Vagina (tissue), 2 donors: ENCODE results near the gene KL. TPM values are rescaled to one million over a fixed set of nuclear protein-coding genes. Genes with fewer than 3 reads are reported as not detected.
A peak's percentile ranks its signal among the peaks of the same experiment; 100 is the strongest.

Experiments
- DNase-seq, 2 donors: peaks; one replicate each; pipeline ENCODE4 v3.0.0-alpha.2; 2017; ENCODE audit errors: extremely low spot score in 2 of 2
- H3K27ac ChIP-seq: fragments of 200-600 bp; sonication (generic); one replicate; pipeline ENCODE4 v1.5.1; 2019
- H3K27me3 ChIP-seq: fragments of 200-600 bp; sonication (generic); one replicate; pipeline ENCODE4 v1.5.1; 2019
- H3K36me3 ChIP-seq, 2 donors: fragments of 200-600 bp; sonication (generic); one replicate each; pipeline ENCODE4 v1.5.1; 2017 to 2019
- H3K4me1 ChIP-seq: fragments of 200-600 bp; sonication (generic); one replicate; pipeline ENCODE4 v1.5.1; 2019
- H3K4me3 ChIP-seq, 2 donors: fragments of 200-600 bp; sonication (generic); 1 replicate in 1 of 2; 2 replicates in 1 of 2; pipeline ENCODE4 v1.5.1; 2016 to 2019
- H3K9me3 ChIP-seq: fragments of 200-600 bp; sonication (generic); one replicate; pipeline ENCODE4 v1.5.1; 2019
- CTCF ChIP-seq, 3 experiments: fragments of 450-650 bp in 2 of 3; fragments of 200-600 bp in 1 of 3; sonication (generic) in 1 of 3; IDR thresholded peaks; one replicate each; pipeline ENCODE4 v1.5.1; 2017 to 2019; ENCODE audit warnings: antibody characterized with exemption in 3 of 3, mild to moderate bottlenecking in 2 of 3, moderate library complexity in 2 of 3
- POLR2A ChIP-seq, 2 donors: fragments of 450-650 bp; IDR thresholded peaks; one replicate each; pipeline ENCODE4 v1.6.1; 2017; ENCODE audit warnings: antibody characterized with exemption in 2 of 2, mild to moderate bottlenecking in 2 of 2, moderate library complexity in 2 of 2
- POLR2AphosphoS5 ChIP-seq, 2 donors: sonication (generic); formaldehyde crosslinking; IDR thresholded peaks; one replicate each; pipeline ENCODE4 v1.9.0; 2017; ENCODE audit warnings: antibody characterized with exemption in 2 of 2, mild to moderate bottlenecking in 2 of 2, low read depth in 1 of 2; ENCODE audit not compliant: insufficient read depth in 1 of 2
- intact Hi-C: fragments of 100-400 bp; cut with DNase I; formaldehyde crosslinking; loops from one replicate; pipeline ENCODE4 v1.15.1; 2023
- total RNA-seq: library from RNA; depleted of rRNA; stranded (reverse); fragments of >200 nt; gene quantifications from one replicate; pipeline ENCODE4 v1.2.3, GENCODE V29; 2016

The KL gene
- total RNA-seq, 1 donor from 2014 or later = 1.7 TPM

GRCh38 chr13:33110713-33111413 lies 94.6 kb downstream of the KL start:
- Histone ChIP-seq H3K27me3 (no peaks in the 10 kb centered on the region), H3K4me3 (no peak overlapping the region), H3K9me3 (no peaks in the 10 kb centered on the region), H3K36me3 (peaks cover 0 to 17% of the 10 kb centered on the region in 2 donors), H3K27ac (peak overlapping the region; percentile 71), H3K4me1 (peaks cover 51% of the 10 kb centered on the region)
- TF ChIP-seq POLR2A (IDR thresholded peaks at IDR 0.05) (no peak), CTCF (IDR thresholded peaks at IDR 0.05) (no peak)
- intact Hi-C loops = no loop called here
- DNase-seq = no peak

- peak overlapping the region; percentile 71 for H3K27ac ChIP-seq
- no peaks in the 10 kb centered on the region for H3K9me3 ChIP-seq
- peaks cover 51% of the 10 kb centered on the region for H3K4me1 ChIP-seq
- DNase-seq = no peak
- intact Hi-C loops = no loop called here
- no peak for TF ChIP-seq CTCF (IDR thresholded peaks at IDR 0.05)
- no peak for TF ChIP-seq POLR2AphosphoS5 (IDR thresholded peaks at IDR 0.05; ENCODE audit: insufficient read depth in 1 of 2, low read depth in 1 of 2)
- TF ChIP-seq POLR2A (IDR thresholded peaks at IDR 0.05) = no peak
- H3K4me3 ChIP-seq = no peak overlapping the region
- H3K36me3 ChIP-seq = peaks cover 0 to 13% of the 10 kb centered on the region in 2 donors
- H3K27me3 ChIP-seq = no peaks in the 10 kb centered on the region
These were observed 95.3 kb downstream of the KL start for GRCh38 chr13:33111414-33112110.

- H3K4me1 ChIP-seq = peaks cover 51% of the 10 kb centered on the region
- peak overlapping the region; percentile 71 for H3K27ac ChIP-seq
- intact Hi-C loops = no loop called here
- no peaks in the 10 kb centered on the region for H3K9me3 ChIP-seq
- no peak for DNase-seq
- H3K27me3 ChIP-seq = no peaks in the 10 kb centered on the region
- TF ChIP-seq POLR2A (IDR thresholded peaks at IDR 0.05) (no peak), POLR2AphosphoS5 (IDR thresholded peaks at IDR 0.05; ENCODE audit: insufficient read depth in 1 of 2, low read depth in 1 of 2) (no peak), CTCF (IDR thresholded peaks at IDR 0.05) (no peak)
- H3K36me3 ChIP-seq = peaks cover 0 to 8% of the 10 kb centered on the region in 2 donors
- H3K4me3 ChIP-seq = no peak overlapping the region
These were observed 96.5 kb downstream of the KL start for GRCh38 chr13:33112766-33113165.

- H3K9me3 ChIP-seq = no peaks in the 10 kb centered on the region
- peaks cover 45% of the 10 kb centered on the region for H3K4me1 ChIP-seq
- no peak overlapping the region for H3K4me3 ChIP-seq
- no peak overlapping the region for H3K27ac ChIP-seq
- intact Hi-C loops = no loop called here
- H3K27me3 ChIP-seq = no peaks in the 10 kb centered on the region
- TF ChIP-seq CTCF (IDR thresholded peaks at IDR 0.05) = no peak
- no peak for TF ChIP-seq POLR2A (IDR thresholded peaks at IDR 0.05)
- no peak for TF ChIP-seq POLR2AphosphoS5 (IDR thresholded peaks at IDR 0.05; ENCODE audit: insufficient read depth in 1 of 2, low read depth in 1 of 2)
- H3K36me3 ChIP-seq = peaks cover 0 to 22% of the 10 kb centered on the region in 2 donors
- no peak for DNase-seq
These were observed 97.9 kb downstream of the KL start for GRCh38 chr13:33114146-33114545.

GRCh38 chr13:33115274-33115673 lies 99.1 kb downstream of the KL start:
- TF ChIP-seq POLR2A (IDR thresholded peaks at IDR 0.05) (no peak), CTCF (IDR thresholded peaks at IDR 0.05) (no peak), POLR2AphosphoS5 (IDR thresholded peaks at IDR 0.05; ENCODE audit: insufficient read depth in 1 of 2, low read depth in 1 of 2) (no peak)
- no peak for DNase-seq
- no peaks in the 10 kb centered on the region for H3K9me3 ChIP-seq
- H3K4me3 ChIP-seq = no peak overlapping the region
- H3K27ac ChIP-seq = no peak overlapping the region
- peaks cover 34% of the 10 kb centered on the region for H3K4me1 ChIP-seq
- no peaks in the 10 kb centered on the region for H3K27me3 ChIP-seq
- H3K36me3 ChIP-seq = peaks cover 0 to 24% of the 10 kb centered on the region in 2 donors
- intact Hi-C loops = no loop called here
